ENCODE measurements around the gene NDRG4.

- TF ChIP-seq REST (IDR thresholded peaks at IDR 0.05; ENCODE audit: borderline replicate concordance) (no peak), CTCF (IDR thresholded peaks at IDR 0.05; ENCODE audit: poor library complexity, severe bottlenecking) (no peak), POLR2AphosphoS5 (IDR thresholded peaks at IDR 0.05) (no peak), EP300 (conservative IDR thresholded peaks at IDR 0.05; ENCODE audit: poor library complexity, severe bottlenecking) (no peak), RAD21 (conservative IDR thresholded peaks at IDR 0.05) (no peak)
These were observed 37.4 kb upstream of the NDRG4 start for GRCh38 chr16:58462499-58462996.

Data from neural cell (in vitro differentiated cells).